Measurements from ENCODE around the gene SRPK2. TPM values are rescaled to one million over a fixed set of nuclear protein-coding genes. Genes with fewer than 3 reads are reported as not detected.

The SRPK2 gene
- total and polyA plus RNA-seq, 2 of the 13 experiments (the other 11 are each of a cell fraction or from before 2014, with no cell fraction given), result 10.1 to 22.3 TPM

- TF ChIP-seq AFF4 (CRISPR knock-in tag; IDR thresholded peaks at IDR 0.05) (no peak), KDM5B (CRISPR knock-in tag; IDR thresholded peaks at IDR 0.05; ENCODE audit: borderline replicate concordance) (no peak), ZNF17 (CRISPR knock-in tag; IDR thresholded peaks at IDR 0.05) (no peak), TBL1XR1 (IDR thresholded peaks at IDR 0.05; ENCODE audit: borderline replicate concordance, low read length, partially characterized antibody) (no peak), ZNF296 (CRISPR knock-in tag; conservative IDR thresholded peaks at IDR 0.05) (no peak), STAT6 (CRISPR knock-in tag; IDR thresholded peaks at IDR 0.05; ENCODE audit: borderline replicate concordance) (no peak), TGIF2 (CRISPR knock-in tag; IDR thresholded peaks at IDR 0.05) (0 out of 2 replicates have a peak, but pooled peaks have one; percentile 16), MXI1 (IDR thresholded peaks at IDR 0.05; ENCODE audit: borderline replicate concordance, low read depth, low read length) (peak; percentile 26; the same call in 1 of the 3 replicates), REXO4 (CRISPR knock-in tag; IDR thresholded peaks at IDR 0.05; ENCODE audit: borderline replicate concordance) (no peak), ZNF644 (CRISPR knock-in tag; IDR thresholded peaks at IDR 0.05; ENCODE audit: low read depth) (no peak), ZFY (CRISPR knock-in tag; IDR thresholded peaks at IDR 0.05) (peak; percentile 56; the same call in 1 of the 2 replicates), ZEB1 (IDR thresholded peaks at IDR 0.05; ENCODE audit: insufficient replicate concordance, low read depth) (no peak), THAP7 (CRISPR knock-in tag; IDR thresholded peaks at IDR 0.05) (no peak)
- TF ChIP-seq, protein P1, sequence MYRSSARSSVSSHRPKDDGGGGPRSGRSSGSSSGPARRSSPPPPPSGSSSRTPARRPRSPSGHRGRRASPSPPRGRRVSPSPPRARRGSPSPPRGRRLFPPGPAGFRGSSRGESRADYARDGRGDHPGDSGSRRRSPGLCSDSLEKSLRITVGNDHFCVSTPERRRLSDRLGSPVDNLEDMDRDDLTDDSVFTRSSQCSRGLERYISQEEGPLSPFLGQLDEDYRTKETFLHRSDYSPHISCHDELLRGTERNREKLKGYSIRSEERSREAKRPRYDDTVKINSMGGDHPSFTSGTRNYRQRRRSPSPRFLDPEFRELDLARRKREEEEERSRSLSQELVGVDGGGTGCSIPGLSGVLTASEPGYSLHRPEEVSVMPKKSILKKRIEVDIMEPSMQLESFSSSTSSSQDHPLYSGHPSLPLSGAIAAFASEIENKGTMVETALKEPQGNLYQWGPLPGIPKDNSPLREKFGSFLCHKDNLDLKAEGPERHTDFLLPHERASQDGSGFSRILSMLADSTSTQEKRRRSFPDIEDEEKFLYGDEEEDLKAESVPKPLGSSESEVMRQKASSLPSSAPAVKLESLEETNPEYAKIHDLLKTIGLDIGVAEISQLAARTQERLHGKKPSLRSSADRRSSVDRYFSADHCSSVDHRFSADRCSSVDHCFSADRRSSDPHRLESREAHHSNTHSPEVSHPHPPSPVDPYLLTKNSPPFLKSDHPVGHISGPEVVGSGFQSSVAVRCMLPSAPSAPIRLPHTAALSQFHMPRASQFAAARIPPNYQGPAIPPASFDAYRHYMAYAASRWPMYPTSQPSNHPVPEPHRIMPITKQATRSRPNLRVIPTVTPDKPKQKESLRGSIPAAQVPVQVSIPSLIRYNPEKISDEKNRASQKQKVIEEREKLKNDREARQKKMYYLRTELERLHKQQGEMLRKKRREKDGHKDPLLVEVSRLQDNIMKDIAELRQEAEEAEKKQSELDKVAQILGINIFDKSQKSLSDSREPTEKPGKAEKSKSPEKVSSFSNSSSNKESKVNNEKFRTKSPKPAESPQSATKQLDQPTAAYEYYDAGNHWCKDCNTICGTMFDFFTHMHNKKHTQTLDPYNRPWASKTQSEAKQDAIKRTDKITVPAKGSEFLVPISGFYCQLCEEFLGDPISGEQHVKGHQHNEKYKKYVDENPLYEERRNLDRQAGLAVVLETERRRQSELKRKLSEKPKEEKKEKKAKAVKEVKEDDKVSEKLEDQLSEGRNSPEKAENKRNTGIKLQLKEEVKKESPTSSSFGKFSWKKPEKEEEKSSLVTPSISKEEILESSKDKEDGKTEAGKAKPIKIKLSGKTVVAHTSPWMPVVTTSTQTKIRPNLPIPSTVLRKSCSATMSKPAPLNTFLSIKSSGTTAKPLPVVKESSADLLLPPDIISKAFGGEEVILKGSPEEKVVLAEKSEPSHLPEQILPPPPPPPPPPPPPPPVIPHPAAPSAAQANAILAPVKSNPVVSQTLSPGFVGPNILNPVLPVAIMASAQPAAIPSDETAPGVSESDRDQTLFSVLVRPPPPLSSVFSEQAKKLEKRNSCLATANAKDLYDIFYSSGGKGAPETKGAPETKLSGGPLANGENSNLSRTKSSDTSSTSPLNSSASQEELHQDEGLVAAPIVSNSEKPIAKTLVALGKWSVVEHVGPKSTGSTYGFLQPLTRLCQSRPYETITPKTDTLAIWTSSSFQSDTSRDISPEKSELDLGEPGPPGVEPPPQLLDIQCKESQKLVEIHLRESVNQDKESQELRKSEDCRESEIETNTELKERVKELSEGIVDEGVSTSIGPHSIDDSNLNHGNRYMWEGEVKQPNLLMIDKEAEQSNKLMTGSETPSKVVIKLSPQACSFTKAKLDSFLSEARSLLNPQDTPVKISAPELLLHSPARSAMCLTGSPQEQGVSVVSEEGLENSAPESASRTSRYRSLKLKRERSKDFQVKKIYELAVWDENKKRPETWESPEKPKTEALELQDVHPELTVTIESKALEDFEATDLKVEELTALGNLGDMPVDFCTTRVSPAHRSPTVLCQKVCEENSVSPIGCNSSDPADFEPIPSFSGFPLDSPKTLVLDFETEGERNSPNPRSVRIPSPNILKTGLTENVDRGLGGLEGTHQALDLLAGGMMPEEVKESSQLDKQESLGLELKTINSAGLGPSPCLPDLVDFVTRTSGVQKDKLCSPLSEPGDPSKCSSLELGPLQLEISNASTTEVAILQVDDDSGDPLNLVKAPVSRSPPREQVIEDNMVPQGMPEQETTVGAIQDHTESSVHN (CRISPR knock-in tag; IDR thresholded peaks at IDR 0.05), result no peak
These were observed 448 bp upstream of the SRPK2 start (continued) for GRCh38 chr7:105389088-105389650.

All from HepG2 (cell line).